ENCODE measurements around the gene TSPAN14.
"Not testable (repeated sequence)": the region's sequence is repeated elsewhere in the genome, so short reads cannot be mapped to it uniquely, and the experiment has no call there.

TSPAN14 gene

DNA sequence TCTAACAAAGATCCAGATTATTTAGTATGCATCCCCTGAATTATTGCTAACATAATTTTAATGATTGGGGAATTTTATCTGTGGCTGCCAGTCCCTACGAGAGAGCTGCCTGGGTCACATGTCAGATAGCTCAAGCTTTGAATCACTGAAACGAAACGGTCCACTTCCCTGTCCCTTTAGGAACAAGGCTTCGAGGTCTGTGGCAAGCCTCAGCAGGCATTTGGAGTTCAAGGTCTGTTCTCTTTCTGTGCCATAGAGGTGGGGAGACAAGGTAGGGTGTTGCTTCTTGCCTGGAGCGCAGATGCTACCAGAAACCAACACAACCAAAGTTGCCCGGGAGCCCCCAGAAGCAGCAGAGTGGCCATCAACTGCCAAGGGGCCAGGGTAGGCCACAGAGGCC is 69.7 kb downstream of the TSPAN14 start:
- DNase-seq (ENCODE audit: low read depth in 2 of 2), result no peak

DNA sequence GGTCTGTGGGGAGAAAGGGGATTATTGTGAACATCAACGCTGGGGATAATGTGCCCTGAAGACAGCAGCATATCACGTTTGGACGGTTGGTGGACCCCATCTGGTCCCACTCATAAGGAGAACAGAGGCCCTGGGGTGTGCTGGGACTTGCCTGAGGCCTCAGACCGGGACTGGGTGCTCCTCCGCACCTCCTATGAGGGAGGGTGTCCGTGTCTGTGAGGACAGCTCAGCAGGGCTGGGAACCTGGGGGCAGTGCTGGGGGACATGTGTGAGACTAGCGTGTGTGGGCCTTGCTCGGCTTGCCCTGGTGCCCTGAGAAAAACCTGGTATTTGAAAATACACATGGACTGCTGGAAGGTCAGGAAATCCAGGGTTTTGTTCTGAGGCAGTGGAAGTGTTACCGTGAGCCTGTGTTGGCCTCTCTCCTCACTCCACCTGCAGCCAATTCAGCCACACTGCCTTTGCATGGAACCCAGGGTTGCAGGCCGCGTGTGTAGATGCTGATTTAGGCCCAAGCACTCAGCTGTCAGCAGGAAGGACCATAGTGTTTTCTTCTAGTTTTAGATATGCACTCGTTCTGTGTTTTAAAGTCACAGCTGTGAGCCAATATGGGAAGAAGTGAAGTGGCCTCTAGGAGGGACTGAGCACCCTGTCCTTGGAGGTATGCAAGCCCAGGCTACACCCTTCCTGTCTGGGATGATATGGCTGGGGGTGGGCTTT is 70.2 kb downstream of the TSPAN14 start:
- DNase-seq (ENCODE audit: low read depth in 2 of 2), result no peak

DNA sequence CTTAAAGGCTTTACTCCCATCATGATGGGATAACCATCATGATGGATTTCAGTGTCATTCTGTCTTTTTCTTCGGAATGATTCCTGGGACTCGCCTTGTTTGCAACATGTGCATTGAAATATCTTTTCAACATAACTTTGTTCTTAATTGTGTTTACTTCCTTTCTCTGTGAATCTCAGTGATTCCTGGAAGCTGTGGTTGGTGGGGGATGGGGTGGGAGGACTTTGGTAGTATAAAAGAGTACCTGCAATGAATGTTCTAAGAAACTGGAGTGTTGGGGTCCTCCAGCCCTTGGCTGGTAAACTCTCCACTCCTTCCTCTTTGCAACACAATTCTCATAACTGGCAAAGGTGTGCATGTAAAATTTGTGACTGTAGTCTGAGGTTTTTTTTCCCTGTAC is 72.1 kb downstream of the TSPAN14 start:
- no peak for DNase-seq (ENCODE audit: low read depth in 2 of 2)

DNA sequence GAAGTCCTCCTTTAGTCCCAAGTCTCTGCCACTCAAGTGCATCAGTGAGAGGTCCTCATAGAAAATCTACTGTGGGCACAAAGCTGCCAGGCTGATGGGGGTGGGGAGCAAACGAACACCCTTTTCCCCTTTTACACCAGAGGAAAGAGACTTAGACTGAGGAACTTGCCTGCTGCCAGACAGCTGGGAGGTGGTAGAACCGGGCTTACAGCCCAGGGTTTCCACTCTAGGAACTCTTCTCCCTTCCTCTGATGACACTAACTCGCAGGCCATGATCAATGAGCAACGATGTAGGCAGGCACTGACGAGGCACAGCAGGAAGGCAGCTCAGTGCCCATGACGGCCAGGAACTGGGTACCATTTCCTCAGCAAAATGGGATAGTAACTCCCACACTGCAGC is 72.6 kb downstream of the TSPAN14 start:
- no peak for DNase-seq (ENCODE audit: low read depth in 2 of 2)

DNA sequence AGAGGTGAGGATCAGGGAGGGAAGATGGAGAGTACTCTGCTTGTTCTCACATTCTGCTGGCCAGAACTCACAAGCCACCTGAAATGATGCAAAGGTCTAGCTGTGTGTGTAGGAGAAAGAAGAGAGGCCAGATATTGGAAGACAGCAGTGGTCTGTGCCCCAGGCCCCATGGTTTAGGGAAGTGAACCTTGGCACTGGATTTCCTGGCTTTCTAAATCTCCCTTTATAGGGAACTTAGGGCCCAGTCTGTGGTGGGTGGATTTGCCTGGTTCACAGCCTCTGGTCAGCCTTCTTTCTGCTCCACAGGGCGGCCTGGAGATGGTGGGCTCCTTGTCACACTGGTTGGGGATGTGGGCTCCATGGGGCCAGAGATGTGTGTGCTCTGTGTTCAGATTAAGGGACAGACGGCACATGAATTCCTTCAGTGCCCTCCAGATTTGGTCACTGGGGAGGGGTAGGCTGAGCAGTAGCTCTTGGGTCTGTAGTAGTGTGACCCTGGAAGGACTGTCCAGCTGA is 74.1 kb downstream of the TSPAN14 start:
- DNase-seq (ENCODE audit: low read depth in 2 of 2), result no peak

DNA sequence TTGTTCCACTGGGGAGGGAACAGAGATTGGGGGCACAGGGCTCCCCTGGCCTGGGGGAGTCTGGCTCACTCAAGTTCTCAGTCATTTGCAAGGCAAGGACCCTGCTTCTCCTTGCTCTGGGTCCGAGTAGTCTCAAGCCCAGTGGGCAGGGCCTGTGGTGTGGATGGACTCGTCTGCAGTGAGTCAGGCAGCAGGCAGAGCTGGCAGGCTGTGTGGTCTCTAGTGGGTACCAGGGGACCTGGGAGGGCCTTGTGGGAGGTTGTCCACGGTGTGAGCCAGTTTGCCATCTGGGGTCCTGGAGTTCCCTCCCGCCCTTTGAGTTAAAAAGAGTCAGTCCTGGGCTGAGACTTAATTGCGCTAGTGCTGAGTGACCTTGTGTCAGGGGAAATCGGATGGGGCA is 74.8 kb downstream of the TSPAN14 start:
- no peak for DNase-seq (ENCODE audit: low read depth in 2 of 2)

DNA sequence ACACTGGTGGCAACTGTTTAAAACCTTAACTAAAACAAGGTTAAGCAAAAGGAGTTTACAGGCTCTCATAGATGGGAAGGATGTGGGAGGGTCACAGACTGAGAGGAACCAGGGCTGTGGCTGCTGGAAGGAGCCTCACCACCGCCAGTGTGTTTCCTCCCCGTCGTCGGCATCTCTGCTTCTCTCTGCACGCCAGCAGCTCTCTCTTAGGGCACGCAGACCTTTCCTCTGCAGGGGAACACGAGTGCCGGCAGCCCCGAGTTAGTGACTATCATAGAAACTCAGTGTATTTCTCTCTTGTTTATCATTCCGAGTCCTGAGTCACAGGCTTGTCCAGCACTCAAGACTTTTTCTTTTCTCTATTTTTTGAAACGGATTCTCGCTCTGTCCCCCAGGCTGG is 75.5 kb downstream of the TSPAN14 start:
- no peak for DNase-seq (ENCODE audit: low read depth in 2 of 2)

DNA sequence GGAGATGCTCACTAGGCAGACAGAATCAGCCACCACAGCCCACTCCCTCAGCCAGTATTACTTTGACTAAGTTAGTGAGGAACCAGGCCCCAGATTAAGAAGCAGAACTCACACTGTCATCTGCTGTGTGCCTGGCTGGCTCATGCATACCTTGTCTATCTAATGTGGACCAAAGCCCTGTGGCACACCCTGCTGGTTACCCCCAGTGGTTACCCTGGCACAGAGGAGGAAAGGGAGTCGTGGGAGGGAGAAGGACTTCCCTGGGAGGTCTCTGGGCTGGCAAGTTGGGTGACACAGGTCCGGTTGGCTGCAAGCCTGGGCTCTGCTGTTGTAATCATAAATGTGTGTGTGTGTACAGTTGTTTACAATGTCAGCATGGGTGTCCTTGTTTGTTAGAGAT is 76.1 kb downstream of the TSPAN14 start:
- no peak for DNase-seq (ENCODE audit: low read depth in 2 of 2)

DNA sequence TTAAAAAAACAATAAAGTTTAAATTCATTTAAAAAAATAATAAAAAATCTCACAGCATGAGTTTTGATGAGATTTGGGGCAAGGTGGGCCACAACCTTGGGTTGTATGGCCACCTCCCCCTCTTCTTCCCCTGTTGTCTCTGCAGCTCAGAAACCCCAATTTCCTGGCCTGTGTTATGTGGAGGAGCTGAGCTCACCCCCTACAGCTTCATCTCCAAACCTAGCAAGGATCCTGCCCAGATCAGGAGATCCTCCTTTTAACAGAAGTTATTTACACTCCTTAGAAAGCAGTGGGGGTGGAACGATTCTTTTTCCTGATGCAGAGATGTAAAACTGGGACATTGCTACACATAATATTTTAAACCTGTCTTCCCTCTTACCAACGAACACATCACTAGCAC is 76.7 kb downstream of the TSPAN14 start:
- no peak for DNase-seq (ENCODE audit: low read depth in 2 of 2)

DNA sequence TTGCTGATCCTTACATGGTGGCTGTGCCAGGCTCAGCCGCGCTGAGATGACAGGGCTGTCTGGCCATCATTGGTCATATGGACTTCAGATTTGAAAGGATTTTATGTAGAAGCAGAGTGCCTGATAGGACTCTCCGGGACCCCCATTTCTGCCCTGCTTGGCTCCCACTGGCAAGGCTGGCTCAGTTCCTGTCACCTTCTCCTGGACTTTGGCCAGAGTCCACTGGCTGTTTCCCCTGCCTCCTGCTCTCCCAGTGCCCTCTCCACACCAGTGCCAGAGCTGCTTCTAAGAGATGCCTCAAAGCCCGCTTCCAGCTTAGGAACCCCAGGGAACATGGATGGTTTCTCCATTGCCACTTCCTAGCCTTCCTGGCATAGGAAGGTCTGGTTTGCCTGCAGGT is 78.5 kb downstream of the TSPAN14 start:
- DNase-seq (ENCODE audit: low read depth in 2 of 2), result no peak

DNA sequence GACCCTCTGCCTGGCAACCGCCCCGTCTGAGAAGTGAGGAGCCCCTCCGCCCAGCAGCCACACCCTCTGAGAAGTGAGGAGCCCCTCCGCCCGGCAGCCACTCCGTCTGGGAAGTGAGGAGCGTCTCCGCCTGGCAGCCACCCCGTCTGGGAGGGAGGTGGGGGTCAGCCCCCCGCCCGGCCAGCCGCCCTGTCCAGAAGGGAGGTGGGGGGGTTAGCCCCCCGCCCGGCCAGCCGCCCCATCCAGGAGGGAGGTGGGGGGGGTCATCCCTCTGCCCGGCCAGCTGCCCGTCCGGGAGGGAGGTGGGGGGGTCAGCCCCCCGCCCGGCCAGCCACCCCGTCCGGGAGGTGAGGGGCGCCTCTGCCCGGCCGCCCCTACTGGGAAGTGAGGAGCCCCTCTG is 79.9 kb downstream of the TSPAN14 start:
- not testable (repeated sequence) for DNase-seq (ENCODE audit: low read depth in 2 of 2)

DNA sequence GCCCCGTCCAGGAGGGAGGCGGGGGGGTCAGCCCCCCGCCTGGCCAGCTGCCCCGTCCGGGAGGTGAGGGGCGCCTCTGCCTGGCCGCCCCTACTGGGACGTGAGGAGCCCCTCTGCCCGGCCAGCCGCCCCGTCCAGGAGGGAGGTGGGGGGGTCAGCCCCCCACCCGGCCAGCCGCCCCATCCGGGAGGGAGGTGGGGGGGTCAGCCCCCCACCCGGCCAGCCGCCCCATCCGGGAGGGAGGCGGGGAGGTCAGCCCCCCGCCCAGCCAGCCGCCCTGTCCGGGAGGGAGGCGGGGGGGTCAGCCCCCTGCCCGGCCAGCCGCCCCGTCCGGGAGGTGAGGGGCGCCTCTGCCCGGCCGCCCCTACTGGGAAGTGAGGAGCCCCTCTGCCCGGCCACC is 80.5 kb downstream of the TSPAN14 start:
- not testable (repeated sequence) for DNase-seq (ENCODE audit: low read depth in 2 of 2)

DNA sequence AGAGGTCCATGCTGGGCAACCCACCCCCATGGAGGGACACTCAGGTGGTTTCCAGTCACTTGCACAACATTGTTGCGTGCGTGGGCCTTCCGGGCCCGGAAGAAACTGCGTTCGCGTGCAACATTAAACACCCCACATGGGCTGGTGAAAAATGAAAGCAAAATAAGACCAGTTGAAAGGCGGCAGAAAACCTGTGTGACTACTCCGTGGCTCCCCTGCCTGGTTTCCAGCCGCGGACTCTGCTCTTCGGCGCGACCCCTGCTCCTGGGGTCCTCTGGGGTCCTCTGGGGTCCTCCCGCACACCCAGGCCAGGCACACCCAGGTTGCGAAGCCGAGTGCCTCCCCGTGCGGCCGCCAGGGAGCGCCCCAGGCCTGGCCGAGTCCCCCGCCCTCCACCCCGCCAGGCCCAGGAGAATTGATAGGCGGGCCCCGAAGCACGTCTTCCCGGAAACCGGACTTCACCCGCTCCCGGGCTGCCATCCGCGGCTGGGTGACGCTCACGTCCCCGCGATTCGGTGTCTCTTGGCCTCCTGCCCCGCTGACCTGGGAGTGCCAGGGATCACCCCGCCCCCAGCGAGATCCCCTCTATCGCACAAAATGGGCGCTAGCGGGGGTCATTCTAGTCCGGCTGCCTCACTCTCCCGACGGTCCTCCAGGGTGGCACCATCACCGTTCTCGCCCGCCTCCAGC is 81.7 kb downstream of the TSPAN14 start:
- DNase-seq (ENCODE audit: low read depth in 2 of 2), result peak; percentile 38 to 44

DNA sequence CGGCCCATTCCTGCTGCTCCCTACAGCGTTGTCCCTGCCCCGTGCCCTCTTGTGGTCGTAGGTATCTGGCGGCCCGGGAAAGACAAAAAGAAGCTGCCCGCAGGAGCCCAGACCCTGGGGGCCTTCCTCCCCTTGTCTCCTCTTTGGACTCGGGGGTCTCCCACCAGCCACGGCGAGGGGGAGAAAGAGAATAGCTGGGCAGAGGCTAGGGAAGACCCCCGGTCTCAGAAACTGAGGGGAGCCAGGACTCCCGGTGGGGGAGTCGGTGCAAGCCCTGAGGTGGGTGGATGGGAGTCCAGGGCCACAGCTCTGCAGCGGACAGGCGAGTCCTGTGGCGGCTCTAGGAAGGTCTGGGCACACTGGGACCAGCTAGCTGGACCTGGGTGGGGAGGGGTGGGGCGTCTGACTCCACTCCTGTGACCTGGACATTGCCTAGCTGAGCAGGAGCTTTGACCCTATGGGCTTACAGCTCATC is 82.3 kb downstream of the TSPAN14 start:
- no peak for DNase-seq (ENCODE audit: low read depth in 2 of 2)

DNA sequence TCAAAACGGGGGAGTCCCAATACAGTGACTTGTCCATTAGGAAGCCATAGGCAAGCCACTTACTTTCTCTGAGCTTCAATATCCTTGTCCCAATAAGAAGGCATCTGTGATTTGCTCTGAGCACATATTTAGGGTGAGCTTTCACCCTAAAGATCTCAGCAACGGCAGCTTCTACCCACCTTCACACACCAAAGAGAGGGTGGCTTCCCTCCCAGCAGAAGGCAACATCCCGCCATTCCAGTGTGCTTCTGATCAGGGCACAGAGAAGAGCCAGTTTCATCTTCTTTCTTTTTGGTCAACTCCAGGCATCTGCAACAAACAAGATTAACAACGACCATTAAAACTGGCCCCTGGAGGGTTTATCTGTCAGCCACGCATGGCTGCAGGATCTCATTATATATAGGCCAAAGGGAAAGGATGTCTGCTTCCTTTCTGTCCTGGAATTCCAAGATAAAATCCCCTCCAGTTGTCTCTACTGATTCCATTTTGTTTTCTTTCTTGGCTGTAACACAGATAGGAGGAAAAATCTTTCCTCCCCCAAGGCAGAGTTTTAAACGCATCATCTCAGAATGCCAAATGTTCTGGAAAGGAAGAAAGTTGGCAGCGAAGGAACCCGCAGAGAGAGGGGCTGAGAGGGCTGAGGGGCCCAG is 83.1 kb downstream of the TSPAN14 start:
- DNase-seq (ENCODE audit: low read depth in 2 of 2), result no peak

DNA sequence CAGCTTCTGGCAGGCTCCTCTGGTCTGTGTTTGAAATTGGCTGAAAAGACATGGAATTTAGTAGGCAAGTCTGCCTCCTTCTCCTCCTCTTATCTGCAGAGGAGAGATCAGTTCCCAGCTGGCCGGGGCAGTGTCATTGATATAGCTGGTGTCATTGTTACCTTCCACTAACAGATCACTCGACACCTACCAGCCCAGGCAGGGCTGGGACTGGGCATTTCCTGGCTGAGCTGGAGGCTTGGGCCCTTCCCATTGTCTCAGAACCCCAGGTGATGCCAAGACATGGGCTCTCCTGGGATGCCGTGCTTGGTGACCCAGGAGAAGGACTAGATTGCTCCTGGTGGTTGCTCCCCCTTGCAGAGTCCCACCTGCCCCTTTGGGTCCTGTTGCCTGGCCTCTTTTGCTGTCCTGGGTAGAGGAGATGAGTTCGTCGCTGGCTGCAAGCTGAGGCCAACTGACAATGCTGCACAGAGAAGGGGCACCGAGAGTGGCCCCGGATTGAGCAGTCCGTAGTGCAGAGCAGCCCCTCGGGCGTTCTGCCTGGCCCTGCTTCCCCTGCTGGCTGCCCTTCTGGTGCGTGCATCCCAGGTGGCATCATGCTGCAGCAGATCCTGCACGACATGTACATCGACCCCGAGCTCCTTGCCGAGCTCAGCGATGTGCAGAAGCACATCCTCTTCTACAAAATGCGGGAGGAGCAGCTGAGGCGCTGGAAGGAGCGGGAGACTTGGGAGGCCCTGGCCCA is 83.8 kb downstream of the TSPAN14 start, which contains the start of gene SH2D4B:
Gene SH2D4B (plus strand): TSS at position 167 of the 745 bp plus-strand sequence. CDS start 430 bp downstream, at position 597.
- DNase-seq (ENCODE audit: low read depth in 2 of 2), result no peak

DNA sequence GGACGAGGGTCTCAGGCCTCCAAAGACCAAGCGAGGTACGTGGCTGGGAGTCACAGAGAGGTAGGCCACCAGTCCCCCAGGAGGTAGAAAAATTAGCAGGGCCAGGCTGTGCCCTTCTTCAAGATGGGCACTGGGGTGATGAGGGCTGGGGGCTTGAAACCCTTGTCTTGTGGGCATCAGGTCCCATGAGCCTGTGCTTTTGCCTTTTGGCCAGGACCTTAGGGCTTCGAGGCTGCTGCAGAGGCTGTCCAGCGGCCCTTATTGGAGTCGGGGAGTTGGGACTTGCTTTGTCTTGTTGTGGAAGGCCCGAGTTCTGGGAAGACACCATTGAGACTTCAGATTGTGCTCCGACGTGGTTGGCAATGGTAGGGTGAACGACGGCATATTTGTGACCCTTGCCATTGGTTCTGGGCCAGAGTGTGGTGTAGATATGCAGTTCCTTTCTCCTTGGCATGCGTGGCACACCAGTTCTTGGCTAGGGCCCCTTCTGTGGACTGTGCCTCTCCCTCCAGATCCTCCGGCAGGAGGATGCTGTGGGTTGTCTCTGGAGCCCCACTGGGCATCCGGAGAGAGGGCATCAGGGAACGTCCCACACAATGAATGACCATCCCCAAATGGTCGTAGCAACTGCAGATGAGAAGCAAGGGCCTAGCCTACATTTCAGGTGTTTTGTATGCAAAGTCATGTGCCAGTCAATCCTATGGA is 84.5 kb downstream of the TSPAN14 start:
- no peak for DNase-seq (ENCODE audit: low read depth in 2 of 2)

DNA sequence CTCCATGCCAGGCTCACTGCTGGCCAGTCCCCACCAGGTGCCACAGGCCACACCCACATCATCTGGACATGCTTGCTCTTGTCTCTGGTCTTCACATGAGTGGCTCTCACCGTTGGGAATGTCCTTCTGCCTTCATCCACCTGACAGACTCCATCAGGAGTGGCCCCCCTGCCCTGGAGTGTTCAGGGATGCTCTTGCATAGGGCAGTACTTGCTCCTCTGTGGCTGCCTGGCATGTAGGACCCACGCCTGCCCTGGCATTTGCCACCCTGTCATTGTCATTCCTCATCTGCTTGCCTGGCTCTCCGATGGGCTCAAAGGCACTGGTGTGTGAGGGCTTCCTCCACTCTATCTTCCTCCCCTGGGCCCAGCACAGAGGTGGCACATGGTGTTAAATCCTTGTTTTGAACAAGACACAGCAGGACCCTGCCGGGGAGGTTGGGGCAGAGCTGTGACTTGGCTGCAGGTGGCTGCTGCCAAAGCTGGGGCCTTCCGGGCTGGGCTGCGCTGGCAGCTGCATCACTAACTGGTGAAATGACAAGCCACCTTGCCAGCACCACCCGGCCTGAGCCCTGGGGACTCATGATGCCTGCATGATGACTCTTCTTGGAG is 85.4 kb downstream of the TSPAN14 start:
- no peak for DNase-seq (ENCODE audit: low read depth in 2 of 2)

DNA sequence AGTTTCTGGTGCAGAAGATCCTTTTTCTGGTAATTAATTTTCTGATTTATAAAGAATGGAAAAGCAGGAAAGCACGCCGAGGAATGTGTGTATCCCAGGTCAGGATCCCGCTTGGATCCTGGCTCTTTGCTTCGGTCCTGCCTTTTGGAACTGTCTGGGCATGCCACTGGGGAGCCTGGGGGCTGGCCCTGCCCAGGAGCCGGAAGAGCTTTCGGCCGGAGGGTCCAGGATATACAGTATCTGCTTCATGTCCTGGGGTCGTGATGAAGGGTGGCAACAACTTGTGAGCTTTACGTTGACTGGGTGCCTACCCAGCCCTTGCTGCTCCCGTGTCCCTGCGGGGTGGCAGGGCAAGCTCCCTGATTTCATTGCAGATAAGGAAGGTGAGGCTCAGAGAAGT is 86.0 kb downstream of the TSPAN14 start:
- DNase-seq (ENCODE audit: low read depth in 2 of 2), result no peak

DNA sequence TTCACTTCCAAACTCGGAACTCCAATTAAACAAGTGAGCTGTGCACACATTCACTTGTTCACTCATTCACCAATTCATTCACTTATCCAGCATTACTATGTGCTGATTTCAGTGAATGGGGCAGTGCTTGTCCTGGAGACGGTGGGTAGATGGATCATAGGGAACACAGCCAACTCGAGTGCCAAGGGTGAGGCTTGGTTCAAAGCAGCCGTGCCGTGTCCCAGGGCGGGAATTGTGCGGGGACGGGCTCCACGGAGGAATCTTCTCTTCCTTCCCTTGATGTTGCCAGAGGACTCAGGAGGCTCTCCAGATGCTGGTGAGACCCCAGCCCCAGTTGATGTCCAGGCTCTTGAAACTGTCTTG is 86.5 kb downstream of the TSPAN14 start:
- no peak for DNase-seq (ENCODE audit: low read depth in 2 of 2)

Measured in stimulated activated CD4-positive, alpha-beta T cell treated with anti-CD3 and anti-CD28 coated beads, Interleukin-1b, Interleukin-23, amount 100 ng/mL, for 1 hour (primary cell).